Cardiac fibroblast (primary cell): ENCODE results near the gene NKD1.

Source experiments
- DNase-seq, 2 donors: peaks; one replicate each; pipeline versions ENCODE4 v3.0.0 to v3.0.0-alpha.2; 2010; ENCODE audit warnings: low read depth in 2 of 2
- H3K4me3 ChIP-seq, 2 donors: replicated peaks in 1 of 2; 1 replicate in 1 of 2; 2 replicates in 1 of 2; pipeline ENCODE4 v1.5.1; 2011; ENCODE audit warnings: low read depth in 2 of 2, low read length in 2 of 2, mild to moderate bottlenecking in 2 of 2, moderate library complexity in 1 of 2
- TF ChIP-seq, protein P1 (sequence below): IDR thresholded peaks from one replicate; pipeline ENCODE4 v1.5.1; 2011; ENCODE audit warnings: low read depth, mild to moderate bottlenecking, low read length, inconsistent platforms

NKD1 gene

DNA sequence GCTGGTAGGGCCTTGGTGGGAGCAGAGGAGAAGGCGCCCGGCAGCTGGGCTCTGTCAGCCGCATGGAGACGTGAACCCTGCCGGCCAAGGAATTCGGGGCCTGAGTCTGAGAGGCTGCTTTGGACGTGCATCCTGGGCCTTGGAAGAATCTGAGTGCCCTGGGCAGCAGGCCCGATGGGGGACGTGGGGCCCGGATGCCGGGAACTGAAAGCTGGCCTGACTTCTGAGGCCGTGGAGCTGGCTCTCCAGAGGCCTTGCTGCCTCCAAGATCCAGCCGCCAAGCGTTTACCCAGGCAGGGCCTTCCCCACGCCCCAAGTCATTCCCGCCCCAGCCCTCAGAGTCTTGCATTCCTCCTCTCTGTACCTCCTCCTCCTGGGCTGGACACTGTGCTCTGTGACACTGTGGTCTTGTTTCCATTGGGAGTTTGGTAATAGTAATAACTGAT, 37.2 kb downstream of the NKD1 start:
- peak in 1 of 2 donors; percentile 91 for DNase-seq
- TF ChIP-seq, protein P1, sequence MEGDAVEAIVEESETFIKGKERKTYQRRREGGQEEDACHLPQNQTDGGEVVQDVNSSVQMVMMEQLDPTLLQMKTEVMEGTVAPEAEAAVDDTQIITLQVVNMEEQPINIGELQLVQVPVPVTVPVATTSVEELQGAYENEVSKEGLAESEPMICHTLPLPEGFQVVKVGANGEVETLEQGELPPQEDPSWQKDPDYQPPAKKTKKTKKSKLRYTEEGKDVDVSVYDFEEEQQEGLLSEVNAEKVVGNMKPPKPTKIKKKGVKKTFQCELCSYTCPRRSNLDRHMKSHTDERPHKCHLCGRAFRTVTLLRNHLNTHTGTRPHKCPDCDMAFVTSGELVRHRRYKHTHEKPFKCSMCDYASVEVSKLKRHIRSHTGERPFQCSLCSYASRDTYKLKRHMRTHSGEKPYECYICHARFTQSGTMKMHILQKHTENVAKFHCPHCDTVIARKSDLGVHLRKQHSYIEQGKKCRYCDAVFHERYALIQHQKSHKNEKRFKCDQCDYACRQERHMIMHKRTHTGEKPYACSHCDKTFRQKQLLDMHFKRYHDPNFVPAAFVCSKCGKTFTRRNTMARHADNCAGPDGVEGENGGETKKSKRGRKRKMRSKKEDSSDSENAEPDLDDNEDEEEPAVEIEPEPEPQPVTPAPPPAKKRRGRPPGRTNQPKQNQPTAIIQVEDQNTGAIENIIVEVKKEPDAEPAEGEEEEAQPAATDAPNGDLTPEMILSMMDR, result no peak
- H3K4me3 ChIP-seq, result no peak overlapping the region

DNA sequence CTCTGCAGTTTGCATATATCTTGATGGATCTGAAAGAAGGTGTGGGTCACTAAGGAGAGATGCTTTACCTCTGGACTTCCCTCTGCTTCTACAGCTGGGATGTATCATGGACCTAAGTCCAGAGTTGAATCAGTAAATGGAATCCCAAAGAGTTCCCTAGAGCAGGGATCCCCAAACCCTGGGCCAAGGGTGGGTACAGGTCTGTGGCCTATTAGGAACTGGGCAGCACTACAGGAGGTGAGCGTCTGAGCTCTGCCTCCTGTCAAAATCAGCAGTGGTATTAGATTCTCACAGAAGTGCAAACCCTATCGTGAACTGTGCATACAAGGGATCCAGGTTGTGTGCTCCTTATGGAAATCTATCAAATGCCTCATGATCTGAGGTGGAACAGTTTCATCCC, 39.3 kb downstream of the NKD1 start:
- no peak overlapping the region for H3K4me3 ChIP-seq
- no peak for DNase-seq
- TF ChIP-seq, protein P1, result no peak

DNA sequence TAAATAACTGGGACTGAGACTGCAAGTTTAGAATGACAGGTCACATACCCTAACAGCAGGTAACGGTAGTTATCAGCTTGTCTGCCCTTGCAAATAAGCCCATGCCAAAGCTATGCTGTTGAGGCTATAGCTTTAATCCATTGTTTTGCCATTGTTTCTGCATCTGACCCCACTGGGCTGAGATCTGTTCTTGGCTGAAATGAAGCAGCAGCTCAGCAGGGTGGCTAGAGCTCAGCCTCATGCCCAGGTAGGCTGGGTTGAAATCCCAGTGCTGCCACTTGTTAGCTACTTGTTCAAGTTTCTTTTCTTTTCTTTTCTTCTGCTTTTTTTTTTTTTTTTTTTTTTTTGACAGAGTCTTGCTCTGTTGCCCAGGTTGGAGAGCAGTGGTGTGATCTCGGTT, 40.1 kb downstream of the NKD1 start:
- H3K4me3 ChIP-seq, result no peak overlapping the region
- TF ChIP-seq, protein P1, result no peak
- no peak for DNase-seq

DNA sequence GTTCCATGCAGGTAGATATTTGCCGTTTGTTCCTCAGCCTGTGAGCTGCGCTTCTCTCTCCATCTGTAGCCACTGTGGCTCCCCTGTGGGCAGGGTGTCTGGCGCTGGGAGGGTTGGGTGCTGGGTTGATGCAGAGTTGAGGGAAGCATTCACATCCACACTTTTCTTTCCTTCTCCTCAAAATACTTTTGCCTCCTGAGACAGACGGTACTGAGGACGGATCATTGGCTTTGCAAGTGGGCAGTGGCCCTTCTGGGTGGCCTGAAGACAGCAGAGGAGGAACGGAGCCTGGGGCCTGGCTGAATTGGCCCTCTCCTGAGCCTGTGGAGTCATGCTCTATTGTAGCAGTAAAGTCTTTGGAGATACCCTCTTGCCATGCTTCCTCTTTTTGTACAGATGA, 43.0 kb downstream of the NKD1 start:
- TF ChIP-seq, protein P1, result no peak
- H3K4me3 ChIP-seq, result no peak overlapping the region
- no peak for DNase-seq

DNA sequence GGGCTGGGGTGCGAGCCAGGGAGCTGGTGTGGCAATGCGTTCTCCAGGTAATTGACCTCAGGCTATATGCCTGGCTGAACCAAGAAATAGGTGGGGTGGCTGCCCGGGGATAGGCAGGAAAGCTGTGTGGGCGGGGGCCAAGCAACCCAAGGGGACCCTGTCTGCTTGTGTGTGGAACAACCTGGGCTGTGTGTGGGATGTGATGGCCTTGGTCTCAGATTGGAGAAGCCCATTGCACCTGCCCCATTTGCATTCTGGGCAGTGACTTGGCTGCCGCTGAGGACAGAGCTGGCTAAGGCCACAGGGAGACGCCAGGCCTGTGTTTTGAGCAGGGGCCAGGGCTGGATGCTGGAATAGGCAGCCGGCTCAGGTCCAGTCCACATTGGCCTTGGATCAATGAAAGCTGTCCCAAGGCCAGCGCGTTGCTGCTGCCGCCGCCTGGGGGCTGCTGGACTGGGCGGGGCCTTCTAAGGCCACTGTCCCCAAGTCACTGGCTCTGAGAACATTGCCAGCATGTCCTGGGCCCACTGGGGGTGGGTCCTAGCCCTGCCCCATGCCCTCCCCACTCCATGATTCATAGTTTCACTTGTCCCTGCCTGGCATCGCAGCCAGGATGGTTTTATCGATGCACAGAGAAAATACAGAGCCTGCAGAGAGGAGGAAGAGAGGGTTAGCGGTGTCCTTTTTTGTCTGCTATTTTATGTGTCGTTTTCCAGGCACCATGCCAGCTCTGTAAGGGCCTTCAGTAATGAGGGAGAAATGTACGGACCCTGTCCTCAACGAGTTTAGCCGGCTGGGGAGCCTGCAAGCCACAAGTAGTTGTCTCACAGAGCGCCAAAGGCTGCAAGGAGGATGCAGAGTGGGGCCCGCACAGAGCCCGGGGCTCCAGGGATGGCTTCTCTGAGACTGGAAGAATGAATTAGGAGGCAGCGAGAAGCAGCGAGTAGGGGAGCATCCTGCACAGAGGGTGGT, 43.9 kb downstream of the NKD1 start:
- TF ChIP-seq, protein P1, result no peak
- no peak overlapping the region for H3K4me3 ChIP-seq
- no peak for DNase-seq

DNA sequence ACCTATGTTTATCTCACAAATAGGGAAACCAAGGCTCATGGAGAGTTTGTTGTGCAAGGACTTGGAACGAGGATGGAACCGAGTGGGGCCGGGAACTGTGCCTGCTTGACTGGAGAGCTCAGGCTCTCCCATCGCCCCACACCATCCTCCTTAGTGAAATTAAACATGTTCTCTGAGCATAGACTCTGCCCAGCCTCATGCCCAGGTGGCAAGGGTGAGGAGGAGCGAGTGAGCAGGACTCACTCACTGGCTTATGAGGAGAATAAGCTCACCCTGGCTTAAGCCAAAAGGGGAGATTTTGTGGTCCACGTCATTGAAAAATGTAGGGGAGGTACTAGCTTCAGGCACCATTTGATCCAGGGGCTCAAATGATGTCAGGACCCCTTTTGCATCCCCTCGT, 44.8 kb downstream of the NKD1 start:
- TF ChIP-seq, protein P1, result no peak
- no peak overlapping the region for H3K4me3 ChIP-seq
- no peak for DNase-seq
